ENCODE data around the gene ZBTB7C.

DNA sequence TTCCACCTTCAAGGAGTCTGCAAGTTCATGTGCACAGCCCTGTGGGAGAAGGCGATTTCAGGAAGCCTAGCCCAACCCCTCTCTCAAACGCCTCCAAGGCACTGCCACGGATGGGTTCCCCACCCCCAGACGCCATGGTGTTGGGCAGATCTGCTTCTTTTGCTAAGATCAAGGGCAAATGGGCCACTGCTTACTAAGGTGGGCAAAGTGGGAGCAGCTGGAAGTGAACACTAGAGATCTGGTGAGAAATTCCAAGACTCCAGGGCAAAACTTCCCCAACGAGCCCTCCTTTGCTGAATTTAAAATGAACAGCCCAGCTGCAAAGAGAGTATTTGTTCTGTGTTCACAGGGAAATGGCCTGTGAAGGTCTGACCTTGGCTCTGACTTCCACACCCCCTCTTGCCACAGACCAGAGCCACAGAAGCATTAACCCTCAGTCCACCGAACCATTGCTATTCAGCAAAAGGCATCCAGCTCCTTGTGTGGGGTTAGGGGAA is 45.1 kb upstream of the ZBTB7C start:
- TF ChIP-seq, protein P1, sequence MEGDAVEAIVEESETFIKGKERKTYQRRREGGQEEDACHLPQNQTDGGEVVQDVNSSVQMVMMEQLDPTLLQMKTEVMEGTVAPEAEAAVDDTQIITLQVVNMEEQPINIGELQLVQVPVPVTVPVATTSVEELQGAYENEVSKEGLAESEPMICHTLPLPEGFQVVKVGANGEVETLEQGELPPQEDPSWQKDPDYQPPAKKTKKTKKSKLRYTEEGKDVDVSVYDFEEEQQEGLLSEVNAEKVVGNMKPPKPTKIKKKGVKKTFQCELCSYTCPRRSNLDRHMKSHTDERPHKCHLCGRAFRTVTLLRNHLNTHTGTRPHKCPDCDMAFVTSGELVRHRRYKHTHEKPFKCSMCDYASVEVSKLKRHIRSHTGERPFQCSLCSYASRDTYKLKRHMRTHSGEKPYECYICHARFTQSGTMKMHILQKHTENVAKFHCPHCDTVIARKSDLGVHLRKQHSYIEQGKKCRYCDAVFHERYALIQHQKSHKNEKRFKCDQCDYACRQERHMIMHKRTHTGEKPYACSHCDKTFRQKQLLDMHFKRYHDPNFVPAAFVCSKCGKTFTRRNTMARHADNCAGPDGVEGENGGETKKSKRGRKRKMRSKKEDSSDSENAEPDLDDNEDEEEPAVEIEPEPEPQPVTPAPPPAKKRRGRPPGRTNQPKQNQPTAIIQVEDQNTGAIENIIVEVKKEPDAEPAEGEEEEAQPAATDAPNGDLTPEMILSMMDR (optimal IDR thresholded peaks at IDR 0.05 in 1 of 3, IDR thresholded peaks at IDR 0.05 in 1 of 3, conservative IDR thresholded peaks at IDR 0.05 in 1 of 3; ENCODE audit: extremely low read depth in 1 of 3, insufficient read depth in 2 of 3, low read length in 3 of 3): no peak
- no peak for TF ChIP-seq EZH2 (IDR thresholded peaks at IDR 0.05; ENCODE audit: low read length)
